ENCODE data around the gene NPEPL1. TPM values are rescaled to one million over a fixed set of nuclear protein-coding genes. Genes with fewer than 3 reads are reported as not detected.
A peak's percentile ranks its signal among the peaks of the same experiment; 100 is the strongest.

Gene NPEPL1
- total RNA-seq, 1 experiment from 2014 or later = 31.1 TPM

- Histone ChIP-seq H2AK5ac (ENCODE audit: insufficient read length, low read length) (no peak overlapping the region), H4K5ac (ENCODE audit: insufficient read length, low read depth, low read length) (no peak overlapping the region), H3K4me1 (ENCODE audit: insufficient read depth, low read length) (no peaks in the 10 kb centered on the region), H3K4me2 (ENCODE audit: insufficient read depth, insufficient read length, low read length) (no peak overlapping the region), H3K79me2 (ENCODE audit: insufficient read depth, low read length) (no peaks in the 10 kb centered on the region), H3K23me2 (ENCODE audit: insufficient read length, low read depth, low read length, poor library complexity, severe bottlenecking) (no peaks in the 10 kb centered on the region), H3K4ac (ENCODE audit: low read depth, low read length) (no peak overlapping the region), H2BK5ac (ENCODE audit: insufficient read length, low read length) (no peak overlapping the region), H2BK20ac (ENCODE audit: low read depth, low read length, poor library complexity, severe bottlenecking) (no peak overlapping the region), H4K8ac (replicated peaks; ENCODE audit: insufficient read length, low read depth, low read length) (no peak overlapping the region), H3K14ac (ENCODE audit: insufficient read depth, low read length) (no peak overlapping the region), H2BK120ac (ENCODE audit: low read depth, low read length, poor library complexity, severe bottlenecking) (no peak overlapping the region), H3K23ac (ENCODE audit: insufficient read length, low read depth, low read length) (no peak overlapping the region), H3K27me3 (ENCODE audit: insufficient read depth, low read length) (no peaks in the 10 kb centered on the region), H2BK12ac (ENCODE audit: insufficient read length, low read depth, low read length) (no peak overlapping the region), H3K18ac (ENCODE audit: insufficient read length, low read depth, low read length) (no peak overlapping the region), H3K9me3 (ENCODE audit: control insufficient read depth, low read depth, low read length) (no peaks in the 10 kb centered on the region), H2BK15ac (ENCODE audit: low read depth, low read length) (no peak overlapping the region), H3K9ac (ENCODE audit: extremely low read depth, insufficient read length, low read length) (no peak overlapping the region), H3K27ac (ENCODE audit: insufficient read length, low read depth, low read length) (no peak overlapping the region), H3K56ac (ENCODE audit: insufficient read length, low read depth, low read length) (no peak overlapping the region), H2AFZ (ENCODE audit: low read length) (no peak overlapping the region), H3T11ph (ENCODE audit: low read length) (no peak overlapping the region), H4K20me1 (ENCODE audit: control insufficient read depth, insufficient read depth, insufficient read length) (no peaks in the 10 kb centered on the region), H3K79me1 (ENCODE audit: insufficient read depth, low read depth, low read length, poor library complexity, severe bottlenecking) (no peaks in the 10 kb centered on the region), H4K91ac (ENCODE audit: insufficient read length, low read depth, low read length) (no peak overlapping the region)
- TF ChIP-seq, protein P1, sequence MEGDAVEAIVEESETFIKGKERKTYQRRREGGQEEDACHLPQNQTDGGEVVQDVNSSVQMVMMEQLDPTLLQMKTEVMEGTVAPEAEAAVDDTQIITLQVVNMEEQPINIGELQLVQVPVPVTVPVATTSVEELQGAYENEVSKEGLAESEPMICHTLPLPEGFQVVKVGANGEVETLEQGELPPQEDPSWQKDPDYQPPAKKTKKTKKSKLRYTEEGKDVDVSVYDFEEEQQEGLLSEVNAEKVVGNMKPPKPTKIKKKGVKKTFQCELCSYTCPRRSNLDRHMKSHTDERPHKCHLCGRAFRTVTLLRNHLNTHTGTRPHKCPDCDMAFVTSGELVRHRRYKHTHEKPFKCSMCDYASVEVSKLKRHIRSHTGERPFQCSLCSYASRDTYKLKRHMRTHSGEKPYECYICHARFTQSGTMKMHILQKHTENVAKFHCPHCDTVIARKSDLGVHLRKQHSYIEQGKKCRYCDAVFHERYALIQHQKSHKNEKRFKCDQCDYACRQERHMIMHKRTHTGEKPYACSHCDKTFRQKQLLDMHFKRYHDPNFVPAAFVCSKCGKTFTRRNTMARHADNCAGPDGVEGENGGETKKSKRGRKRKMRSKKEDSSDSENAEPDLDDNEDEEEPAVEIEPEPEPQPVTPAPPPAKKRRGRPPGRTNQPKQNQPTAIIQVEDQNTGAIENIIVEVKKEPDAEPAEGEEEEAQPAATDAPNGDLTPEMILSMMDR (conservative IDR thresholded peaks at IDR 0.05) = no peak
- Mint-ChIP-seq H3K4me1 (peaks cover 5 to 22% of the 10 kb centered on the region in 2 experiments), H3K4me3 (no peak overlapping the region), H3K9me3 (peaks cover 4 to 5% of the 10 kb centered on the region in 2 experiments; a peak in 3 of 5 replicates), H3K36me3 (ENCODE audit: insufficient read depth in 1 of 3, low read depth in 3 of 3) (peaks cover 0 to 9% (median 0%) of the 10 kb centered on the region in 3 experiments; a peak in 2 of 7 replicates), H3K27me3 (ENCODE audit: low read depth) (peaks cover 20% of the 10 kb centered on the region), H3K27ac (no peak overlapping the region)
- WGBS (ENCODE audit: extremely low coverage, insufficient read length, low lambda C conversion rate) = no CpG with 5 or more reads among the region's 6 CpGs
- peak; percentile 27 for DNase-seq
Measured at GRCh38 chr20:58719971-58720371, 27.4 kb downstream of the NPEPL1 start.

Measured in H9 (cell line).